Measurements from ENCODE around the gene CHST2. TPM values are rescaled to one million over a fixed set of nuclear protein-coding genes. Genes with fewer than 3 reads are reported as not detected.

The CHST2 gene
- total RNA-seq, 1 experiment from 2014 or later, result 0.38 TPM

DNA sequence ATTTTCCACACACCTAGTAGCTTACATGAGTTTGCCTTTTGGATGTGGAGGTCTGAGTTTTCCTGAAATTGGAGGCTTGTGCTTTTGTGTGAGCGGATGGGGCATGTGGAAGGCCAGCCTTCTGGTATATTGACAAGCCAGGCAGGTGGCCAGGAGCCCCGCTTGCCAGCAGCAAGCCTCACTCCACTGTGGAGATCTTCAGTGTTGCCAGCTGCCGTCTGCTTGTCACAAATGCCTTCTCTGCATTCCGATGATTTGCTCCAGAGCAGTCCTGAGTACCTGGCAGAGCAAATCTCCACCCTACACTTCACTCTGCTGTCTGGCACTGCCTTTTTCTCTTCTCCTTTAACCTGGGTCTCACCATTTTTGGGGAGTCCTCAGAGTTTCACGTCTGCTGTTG lies 29.1 kb upstream of the CHST2 start:
- Mint-ChIP-seq H3K27ac (ENCODE audit: unreplicated experiment) (no peak overlapping the region), H3K9me3 (ENCODE audit: low read depth, unreplicated experiment) (no peaks in the 10 kb centered on the region), H3K27me3 (ENCODE audit: unreplicated experiment) (peaks cover 17% of the 10 kb centered on the region), H3K4me1 (ENCODE audit: low read depth, unreplicated experiment) (no peaks in the 10 kb centered on the region), H3K4me3 (ENCODE audit: low read depth, unreplicated experiment) (no peak overlapping the region), H3K36me3 (ENCODE audit: insufficient read depth, unreplicated experiment) (no peaks in the 10 kb centered on the region)
- TF ChIP-seq, protein P1, sequence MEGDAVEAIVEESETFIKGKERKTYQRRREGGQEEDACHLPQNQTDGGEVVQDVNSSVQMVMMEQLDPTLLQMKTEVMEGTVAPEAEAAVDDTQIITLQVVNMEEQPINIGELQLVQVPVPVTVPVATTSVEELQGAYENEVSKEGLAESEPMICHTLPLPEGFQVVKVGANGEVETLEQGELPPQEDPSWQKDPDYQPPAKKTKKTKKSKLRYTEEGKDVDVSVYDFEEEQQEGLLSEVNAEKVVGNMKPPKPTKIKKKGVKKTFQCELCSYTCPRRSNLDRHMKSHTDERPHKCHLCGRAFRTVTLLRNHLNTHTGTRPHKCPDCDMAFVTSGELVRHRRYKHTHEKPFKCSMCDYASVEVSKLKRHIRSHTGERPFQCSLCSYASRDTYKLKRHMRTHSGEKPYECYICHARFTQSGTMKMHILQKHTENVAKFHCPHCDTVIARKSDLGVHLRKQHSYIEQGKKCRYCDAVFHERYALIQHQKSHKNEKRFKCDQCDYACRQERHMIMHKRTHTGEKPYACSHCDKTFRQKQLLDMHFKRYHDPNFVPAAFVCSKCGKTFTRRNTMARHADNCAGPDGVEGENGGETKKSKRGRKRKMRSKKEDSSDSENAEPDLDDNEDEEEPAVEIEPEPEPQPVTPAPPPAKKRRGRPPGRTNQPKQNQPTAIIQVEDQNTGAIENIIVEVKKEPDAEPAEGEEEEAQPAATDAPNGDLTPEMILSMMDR (IDR thresholded peaks at IDR 0.05; ENCODE audit: unreplicated experiment), result no peak
- CTCF ChIA-PET, result interaction anchor here (0.6 kb wide), 2 partner anchors 735 to 908 kb away, joined by 3 to 10 read pairs; no protein-coding TSS in a partner anchor
- intact Hi-C loops (cut with micrococcal nuclease; ENCODE audit: unreplicated experiment), result no loop called here
- BruUV-seq (replicated peaks), result no TSS peak
- DNase-seq, result no peak

DNA sequence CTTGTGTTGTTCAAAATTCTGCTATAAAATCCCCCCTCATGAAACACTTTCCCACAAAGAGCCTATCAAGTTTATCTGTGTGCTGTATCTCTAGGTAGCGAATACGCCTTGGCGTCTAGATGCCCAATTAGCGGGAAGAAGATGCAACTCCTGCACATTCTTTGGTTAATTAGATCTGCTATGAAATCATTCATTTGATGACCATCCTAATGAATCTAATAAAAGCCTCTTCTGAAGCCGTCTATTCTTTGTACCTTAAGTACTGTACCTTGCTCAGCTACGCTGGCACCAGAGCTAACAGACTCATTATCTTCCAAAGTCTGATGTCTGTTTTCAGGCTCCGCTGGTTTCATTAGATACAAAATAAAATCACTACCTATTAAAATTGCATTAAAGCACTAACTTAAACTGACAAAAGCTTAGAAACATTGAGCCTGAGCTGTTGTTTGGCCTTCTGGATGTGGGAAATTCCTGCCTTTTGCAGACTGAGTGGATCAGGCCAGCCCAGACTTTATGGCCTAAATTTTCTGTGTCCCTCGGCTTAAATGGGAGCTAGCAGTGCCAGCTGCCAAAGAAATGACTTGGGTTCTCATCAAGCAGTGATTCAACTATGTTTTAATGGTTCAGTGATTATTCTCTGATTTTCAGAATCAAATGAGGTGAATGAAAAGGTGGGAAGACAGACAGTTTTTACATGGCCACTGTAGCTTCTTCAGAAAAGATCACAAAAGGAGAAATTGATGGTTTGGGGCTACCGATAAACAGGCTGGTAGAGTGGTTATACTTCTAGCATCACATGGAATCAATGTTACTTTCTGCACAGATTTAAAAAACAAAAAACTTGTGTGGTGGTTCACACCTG lies 28.4 kb upstream of the CHST2 start:
- Mint-ChIP-seq H3K36me3 (ENCODE audit: insufficient read depth, unreplicated experiment) (no peaks in the 10 kb centered on the region), H3K27ac (ENCODE audit: unreplicated experiment) (no peak overlapping the region)

DNA sequence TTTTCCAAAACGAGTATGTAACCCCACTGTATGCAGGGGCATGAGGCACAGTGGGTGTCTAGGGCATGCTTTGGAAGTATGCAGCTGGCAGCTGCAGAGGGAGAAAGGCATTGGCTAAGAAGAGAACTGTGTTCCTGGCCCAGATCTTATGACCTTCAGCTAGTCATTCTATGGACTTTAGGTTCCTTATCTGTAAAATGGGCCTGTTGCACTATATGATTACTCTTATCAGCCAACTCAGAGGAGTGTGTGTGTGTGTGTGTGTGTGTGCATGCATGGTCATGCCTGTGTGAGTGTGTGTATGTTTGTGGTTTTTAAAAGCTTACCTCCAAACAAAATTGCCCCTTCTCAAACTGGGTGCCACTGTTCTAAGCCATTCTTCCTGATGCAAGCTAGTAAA lies 27.4 kb upstream of the CHST2 start:
- Mint-ChIP-seq H3K4me1 (ENCODE audit: low read depth, unreplicated experiment) (no peaks in the 10 kb centered on the region), H3K27me3 (ENCODE audit: unreplicated experiment) (peaks cover 17% of the 10 kb centered on the region), H3K27ac (ENCODE audit: unreplicated experiment) (no peak overlapping the region), H3K36me3 (ENCODE audit: insufficient read depth, unreplicated experiment) (no peaks in the 10 kb centered on the region), H3K9me3 (ENCODE audit: low read depth, unreplicated experiment) (no peaks in the 10 kb centered on the region), H3K4me3 (ENCODE audit: low read depth, unreplicated experiment) (no peak overlapping the region)
- TF ChIP-seq, protein P1 (IDR thresholded peaks at IDR 0.05; ENCODE audit: unreplicated experiment), result no peak
- no peak for DNase-seq
- no TSS peak for BruUV-seq (replicated peaks)
- CTCF ChIA-PET, result interaction anchor here (0.6 kb wide), 1 partner anchor 83 kb away, joined by 7 read pairs; no protein-coding TSS in a partner anchor
- intact Hi-C loops (cut with micrococcal nuclease; ENCODE audit: unreplicated experiment), result no loop called here

More for the DNA sequence above, 28.4 kb upstream of the CHST2 start:
- H3K27me3 Mint-ChIP-seq (ENCODE audit: unreplicated experiment), result peaks cover 17% of the 10 kb centered on the region
- no peaks in the 10 kb centered on the region for H3K9me3 Mint-ChIP-seq (ENCODE audit: low read depth, unreplicated experiment)
- no peak overlapping the region for H3K4me3 Mint-ChIP-seq (ENCODE audit: low read depth, unreplicated experiment)
- CTCF ChIA-PET, result interaction anchor here (0.6 kb wide), 1 partner anchor 735 kb away, joined by 3 read pairs; no protein-coding TSS in a partner anchor
- H3K4me1 Mint-ChIP-seq (ENCODE audit: low read depth, unreplicated experiment), result no peaks in the 10 kb centered on the region
- intact Hi-C loops (cut with micrococcal nuclease; ENCODE audit: unreplicated experiment), result no loop called here
- no peak for DNase-seq
- no TSS peak for BruUV-seq (replicated peaks)
- TF ChIP-seq, protein P1 (IDR thresholded peaks at IDR 0.05; ENCODE audit: unreplicated experiment), result no peak

DNA sequence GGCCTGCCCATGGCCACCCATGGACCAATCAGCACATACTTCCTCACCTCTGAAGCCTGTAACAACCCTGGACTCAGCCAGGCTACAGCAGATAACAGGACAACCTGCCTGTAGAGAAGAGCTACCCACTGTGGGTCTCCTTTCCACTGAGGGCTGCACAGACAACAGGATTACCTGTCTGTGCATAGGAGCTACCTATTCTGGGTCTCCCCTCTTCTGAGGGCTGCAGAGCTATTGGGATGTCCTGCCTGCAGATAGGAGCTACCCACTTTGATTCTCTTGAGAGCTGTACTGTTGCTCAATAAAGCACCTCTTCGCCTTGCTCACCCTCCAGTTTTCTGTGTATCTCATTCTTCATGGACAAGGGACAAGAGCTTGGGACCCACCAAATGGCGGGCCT lies 23.8 kb upstream of the CHST2 start:
- TF ChIP-seq, protein P1 (IDR thresholded peaks at IDR 0.05; ENCODE audit: unreplicated experiment), result no peak
- CTCF ChIA-PET, result no interaction called here
- intact Hi-C loops (cut with micrococcal nuclease; ENCODE audit: unreplicated experiment), result no loop called here
- H3K4me3 Mint-ChIP-seq (ENCODE audit: low read depth, unreplicated experiment), result no peak overlapping the region
- no peaks in the 10 kb centered on the region for H3K4me1 Mint-ChIP-seq (ENCODE audit: low read depth, unreplicated experiment)
- no peaks in the 10 kb centered on the region for H3K36me3 Mint-ChIP-seq (ENCODE audit: insufficient read depth, unreplicated experiment)
- H3K27me3 Mint-ChIP-seq (ENCODE audit: unreplicated experiment), result peaks cover 34% of the 10 kb centered on the region
- H3K9me3 Mint-ChIP-seq (ENCODE audit: low read depth, unreplicated experiment), result no peaks in the 10 kb centered on the region
- no peak for DNase-seq
- no peak overlapping the region for H3K27ac Mint-ChIP-seq (ENCODE audit: unreplicated experiment)
- BruUV-seq (replicated peaks), result no TSS peak

Data from Calu3 (cell line).